Upper lobe of right lung (tissue), 1 donor: Measurements from ENCODE around the gene PAX5. TPM values are rescaled to one million over a fixed set of nuclear protein-coding genes. Genes with fewer than 3 reads are reported as not detected.
"Not testable (repeated sequence)": the region's sequence is repeated elsewhere in the genome, so short reads cannot be mapped to it uniquely, and the experiment has no call there.

Experiments
- ATAC-seq: fragments of 200-7000 bp; cut with Tn5 transposase; one replicate; pipeline ENCODE4 v1.9.1; 2020; ENCODE audit warnings: mild to moderate bottlenecking, moderate library complexity
- DNase-seq: peaks from one replicate; pipeline ENCODE4 v3.0.0-alpha.2; 2020
- H3K27ac ChIP-seq: fragments of 200-600 bp; one replicate; pipeline ENCODE4 v1.8.0; 2022
- H3K27me3 ChIP-seq: fragments of 200-600 bp; one replicate; pipeline ENCODE4 v1.8.0; 2022; ENCODE audit warnings: mild to moderate bottlenecking
- H3K36me3 ChIP-seq: fragments of 200-600 bp; one replicate; pipeline ENCODE4 v1.8.0; 2022
- H3K4me1 ChIP-seq: fragments of 200-600 bp; one replicate; pipeline ENCODE4 v1.8.0; 2022
- H3K4me3 ChIP-seq: fragments of 200-600 bp; one replicate; pipeline ENCODE4 v1.8.0; 2022; ENCODE audit warnings: mild to moderate bottlenecking
- H3K9me3 ChIP-seq: fragments of 200-600 bp; one replicate; pipeline ENCODE4 v1.8.0; 2022
- CTCF ChIP-seq: fragments of 200-600 bp; IDR thresholded peaks from one replicate; pipeline ENCODE4 v1.8.0; 2022; ENCODE audit warnings: antibody characterized with exemption
- intact Hi-C: fragments of 100-400 bp; cut with DNase I; formaldehyde crosslinking; loops from one replicate; pipeline ENCODE4 v1.11.0; 2022
- long read RNA-seq: library from polyadenylated mRNA; unstranded; transcript quantifications from one replicate; pipeline ENCODE4 v2.0.0, GENCODE V29; 2021
- total RNA-seq: library from RNA; stranded (reverse); fragmentation: NEBNext Ultra II Directional; extraction: Animal tissue kit (Norgen Biotek cat#: 25700); gene quantifications from one replicate; pipeline ENCODE4 v1.2.1, GENCODE V29; 2021
- donor health status: DM: no; HTN: yes; CAD: no; lungs with severe emphysema.

PAX5 gene
- total RNA-seq: 0.23 TPM
- long read RNA-seq: 0 reads

DNA sequence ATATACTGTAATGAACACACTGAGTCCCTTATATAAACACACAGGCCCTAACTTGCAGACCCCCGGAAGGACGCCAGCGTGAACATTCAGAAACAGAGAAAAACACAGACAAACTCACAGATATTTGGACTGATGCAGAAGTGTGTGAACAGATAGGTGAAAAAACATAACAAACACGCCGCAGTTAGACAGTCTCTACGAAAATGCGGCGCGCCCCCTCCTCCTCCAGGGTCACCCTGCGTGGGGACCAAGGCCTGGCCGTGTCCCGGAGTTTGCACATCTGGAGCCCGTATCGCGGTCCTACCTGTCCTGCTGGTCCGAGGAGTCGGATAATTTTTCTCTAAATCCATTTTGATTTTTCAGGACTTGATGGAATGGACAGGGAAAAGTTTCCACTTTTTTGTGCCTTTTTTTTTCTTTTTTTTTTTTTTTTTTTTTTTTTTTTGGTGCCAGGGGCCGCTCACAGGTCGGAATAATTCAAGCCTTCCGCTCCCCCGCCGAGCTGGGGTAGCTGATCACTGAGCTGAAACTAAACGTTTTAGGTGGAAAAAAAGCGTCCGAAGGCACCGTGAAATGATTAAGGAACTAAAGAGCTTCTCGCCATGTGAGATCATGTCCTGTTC, at the start of gene PAX5:
PAX5 (minus strand) TSS at position 587 of the 623 bp plus-strand sequence; CDS start at position 350, 237 bp downstream.
- no peak within 1 kb of the TSS for H3K27ac ChIP-seq
- no peaks in the 10 kb centered on the region for H3K9me3 ChIP-seq
- H3K4me1 ChIP-seq: peaks cover 38% of the 10 kb centered on the region
- H3K36me3 ChIP-seq: no peaks in the 10 kb centered on the region
- ATAC-seq (no peak), DNase-seq (no peak)
- H3K27me3 ChIP-seq: peaks cover 98% of the 10 kb centered on the region
- intact Hi-C loops: no loop called here
- TF ChIP-seq CTCF: no peak
- peak within 1 kb of the TSS; percentile 32 for H3K4me3 ChIP-seq

GRCh38 chr9:37083654-37084053, 49.6 kb upstream of the PAX5 start:
- intact Hi-C loops: no loop called here
- Histone ChIP-seq H3K4me3 (no peak overlapping the region), H3K9me3 (no peaks in the 10 kb centered on the region), H3K27me3 (no peaks in the 10 kb centered on the region), H3K4me1 (no peaks in the 10 kb centered on the region), H3K27ac (no peak overlapping the region), H3K36me3 (peaks cover 25% of the 10 kb centered on the region)
- TF ChIP-seq CTCF: no peak
- no peak for ATAC-seq
- no peak for DNase-seq

DNA sequence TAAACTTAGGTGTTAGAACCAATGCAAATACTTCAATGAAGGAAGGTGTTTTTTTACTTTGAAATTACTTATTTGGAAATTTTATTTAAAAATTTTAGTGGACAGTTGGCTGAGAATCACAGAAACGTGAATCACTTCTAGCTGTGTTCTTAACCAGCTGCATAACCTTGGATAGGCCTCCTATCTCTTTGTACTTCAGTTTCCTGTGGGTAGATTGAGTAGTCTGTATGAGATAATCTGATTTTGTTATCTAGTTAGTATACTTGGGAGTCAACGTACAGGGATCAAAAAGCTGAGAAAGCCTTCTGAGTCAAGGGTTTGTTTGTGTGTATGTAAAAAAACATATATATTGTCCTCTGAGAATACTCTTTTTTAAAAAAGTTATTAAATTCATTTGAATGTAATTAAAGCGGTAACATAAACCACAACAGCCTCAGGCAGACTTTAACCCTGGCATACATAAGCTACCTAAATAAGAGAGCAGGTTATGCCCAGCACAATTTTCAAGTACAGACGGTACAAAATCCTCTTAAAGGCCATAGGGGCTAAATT, 48.2 kb upstream of the PAX5 start:
- H3K27me3 ChIP-seq: no peaks in the 10 kb centered on the region
- no peak overlapping the region for H3K4me3 ChIP-seq
- H3K9me3 ChIP-seq: no peaks in the 10 kb centered on the region
- no peaks in the 10 kb centered on the region for H3K4me1 ChIP-seq
- TF ChIP-seq CTCF: no peak
- H3K36me3 ChIP-seq: peaks cover 11% of the 10 kb centered on the region
- no peak for ATAC-seq
- intact Hi-C loops: no loop called here
- no peak for DNase-seq
- H3K27ac ChIP-seq: no peak overlapping the region

- H3K4me3 ChIP-seq, H3K4me1 ChIP-seq, H3K27ac ChIP-seq, H3K27me3 ChIP-seq, ATAC-seq, DNase-seq, intact Hi-C loops, H3K36me3 ChIP-seq, H3K9me3 ChIP-seq: not testable (repeated sequence)
Observed at GRCh38 chr9:37081507-37081906, 47.4 kb upstream of the PAX5 start.

DNA sequence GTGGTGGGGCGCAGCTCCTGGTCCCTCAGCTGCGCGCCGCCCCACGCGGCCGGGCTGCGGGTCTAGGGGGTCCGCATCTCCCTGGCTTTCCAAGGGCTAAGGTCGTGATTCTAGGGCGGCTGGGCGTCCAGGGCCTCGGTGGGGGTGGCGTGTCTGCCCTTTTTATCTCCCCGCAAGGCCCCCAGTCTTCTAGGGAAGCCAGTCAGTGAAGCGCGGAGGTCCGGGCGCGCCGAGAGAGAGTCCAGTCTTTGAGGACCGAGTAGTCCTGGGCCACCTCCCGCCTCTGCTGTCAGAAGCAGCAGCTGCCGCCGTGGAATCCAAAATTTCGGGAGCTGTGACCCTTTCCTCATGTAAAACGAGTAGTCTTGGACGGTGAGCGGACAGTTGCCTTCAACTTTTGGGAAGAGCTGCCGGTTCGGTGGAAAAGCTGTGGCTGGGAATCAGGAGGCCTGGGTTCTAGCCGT, 46.1 kb upstream of the PAX5 start:
- peak; percentile 56 for ATAC-seq
- intact Hi-C loops, H3K36me3 ChIP-seq, H3K9me3 ChIP-seq, DNase-seq, H3K4me1 ChIP-seq, H3K27me3 ChIP-seq: not testable (repeated sequence)
- Histone ChIP-seq H3K27ac (peak overlapping the region; percentile 89), H3K4me3 (peak overlapping the region; percentile 85)

DNA sequence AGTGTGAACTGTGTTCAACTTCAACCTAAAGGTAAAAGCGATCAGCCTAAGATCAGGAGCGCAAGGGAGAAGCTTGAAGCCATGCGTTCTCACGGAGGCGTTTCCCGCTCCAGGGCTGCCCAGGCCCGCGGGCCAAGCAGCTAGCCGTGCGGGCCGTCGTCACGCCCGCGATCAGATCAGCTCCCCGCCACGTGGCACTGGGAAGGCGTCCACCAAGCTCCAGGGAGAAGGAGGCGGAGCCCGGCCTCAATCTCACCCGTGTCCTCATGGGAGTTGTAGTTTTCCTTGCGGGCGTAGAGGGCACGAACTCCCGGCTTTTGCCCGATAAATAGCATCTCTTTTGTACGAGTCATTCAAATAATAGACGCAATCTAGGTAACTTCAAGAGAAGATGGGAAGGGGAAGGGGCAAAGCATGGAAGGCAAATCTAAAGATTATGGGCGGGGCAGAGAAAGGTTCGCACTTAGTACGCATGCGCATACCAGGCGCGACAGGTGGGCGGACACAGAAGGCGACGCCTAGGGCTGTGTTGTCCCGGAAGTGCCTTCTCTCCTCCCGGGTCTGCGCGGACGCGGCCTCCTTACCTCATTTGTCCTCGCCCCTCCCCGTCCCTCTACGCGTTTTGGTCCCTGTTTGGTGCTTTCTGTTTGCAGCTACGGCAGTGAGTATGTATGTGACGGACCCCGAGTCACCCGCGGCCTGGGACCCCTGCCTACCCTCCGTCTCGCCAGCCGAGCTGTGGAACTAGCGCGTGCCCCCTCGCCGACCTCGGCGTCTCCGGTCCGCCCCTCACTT, 45.5 kb upstream of the PAX5 start:
- no peak for TF ChIP-seq CTCF
- intact Hi-C loops: no loop called here
- peak overlapping the region; percentile 85 for H3K4me3 ChIP-seq
- DNase-seq: peak; percentile 96
- ATAC-seq: peak; percentile 99
- no peaks in the 10 kb centered on the region for H3K4me1 ChIP-seq
- H3K9me3 ChIP-seq: no peaks in the 10 kb centered on the region
- no peaks in the 10 kb centered on the region for H3K36me3 ChIP-seq
- no peaks in the 10 kb centered on the region for H3K27me3 ChIP-seq
- H3K27ac ChIP-seq: peak overlapping the region; percentile 89

GRCh38 chr9:37074790-37075189, 40.7 kb upstream of the PAX5 start:
- DNase-seq, H3K4me1 ChIP-seq, H3K36me3 ChIP-seq, intact Hi-C loops, H3K27me3 ChIP-seq, H3K9me3 ChIP-seq, H3K27ac ChIP-seq, ATAC-seq, H3K4me3 ChIP-seq: not testable (repeated sequence)
